ENCODE measurements around the gene TAF15.

TAF15 gene

GRCh38 chr17:35808962-35809854 is at the start of gene TAF15:
TSS of gene TAF15 (plus strand) at chr17:35809484. CDS start at chr17:35809570, 86 bp downstream.
- peak; percentile 71 for TF ChIP-seq CTCF (conservative IDR thresholded peaks at IDR 0.05; ENCODE audit: control insufficient read depth, insufficient read depth, low read depth, low read length)
- H3K4me3 ChIP-seq (ENCODE audit: control insufficient read depth, low read depth, low read length): peak within 1 kb of the TSS; percentile 94
- DNase-seq (ENCODE audit: low read depth): peak; percentile 97

DNA sequence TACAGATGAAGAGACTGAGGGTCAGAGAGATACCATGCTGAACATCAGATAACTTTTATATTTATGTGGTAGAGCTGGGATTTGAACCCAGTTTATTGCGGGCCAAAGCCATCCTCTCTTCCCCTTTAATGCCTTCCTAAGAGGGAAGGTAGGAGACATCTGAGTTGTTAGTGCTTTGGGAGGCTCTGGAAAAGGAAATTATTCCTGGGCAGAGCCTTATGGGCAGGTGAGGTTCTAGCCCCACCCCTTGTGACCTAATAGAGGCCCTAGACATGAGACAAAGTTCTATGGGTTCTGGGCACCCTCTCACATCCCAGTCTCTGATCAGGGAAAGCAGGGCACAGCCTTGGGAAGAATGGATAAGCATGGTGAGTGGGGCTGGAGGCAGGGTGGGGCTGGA is 48.7 kb upstream of the TAF15 start, which contains the start of gene C17orf50:
C17orf50 (plus strand) TSS at position 301 of the 400 bp plus-strand sequence; CDS start at position 356, 55 bp downstream.
- no peak for TF ChIP-seq CTCF (conservative IDR thresholded peaks at IDR 0.05; ENCODE audit: control insufficient read depth, insufficient read depth, low read depth, low read length)
- no peak for DNase-seq (ENCODE audit: low read depth)

GRCh38 chr17:35761601-35762000 is 47.7 kb upstream of the TAF15 start:
- no peak for TF ChIP-seq CTCF (conservative IDR thresholded peaks at IDR 0.05; ENCODE audit: control insufficient read depth, insufficient read depth, low read depth, low read length)
- no peak overlapping the region for H3K4me3 ChIP-seq (ENCODE audit: control insufficient read depth, low read depth, low read length)
- DNase-seq (ENCODE audit: low read depth): no peak

More for the DNA sequence above, 48.7 kb upstream of the TAF15 start, which contains the start of gene C17orf50:
- no peak within 1 kb of the TSS for H3K4me3 ChIP-seq (ENCODE audit: control insufficient read depth, low read depth, low read length)

- no peak for DNase-seq (ENCODE audit: low read depth)
- no peak for TF ChIP-seq CTCF (conservative IDR thresholded peaks at IDR 0.05; ENCODE audit: control insufficient read depth, insufficient read depth, low read depth, low read length)
- H3K4me3 ChIP-seq (ENCODE audit: control insufficient read depth, low read depth, low read length): no peak overlapping the region
Measured at GRCh38 chr17:35763767-35764122, 45.5 kb upstream of the TAF15 start.

DNA sequence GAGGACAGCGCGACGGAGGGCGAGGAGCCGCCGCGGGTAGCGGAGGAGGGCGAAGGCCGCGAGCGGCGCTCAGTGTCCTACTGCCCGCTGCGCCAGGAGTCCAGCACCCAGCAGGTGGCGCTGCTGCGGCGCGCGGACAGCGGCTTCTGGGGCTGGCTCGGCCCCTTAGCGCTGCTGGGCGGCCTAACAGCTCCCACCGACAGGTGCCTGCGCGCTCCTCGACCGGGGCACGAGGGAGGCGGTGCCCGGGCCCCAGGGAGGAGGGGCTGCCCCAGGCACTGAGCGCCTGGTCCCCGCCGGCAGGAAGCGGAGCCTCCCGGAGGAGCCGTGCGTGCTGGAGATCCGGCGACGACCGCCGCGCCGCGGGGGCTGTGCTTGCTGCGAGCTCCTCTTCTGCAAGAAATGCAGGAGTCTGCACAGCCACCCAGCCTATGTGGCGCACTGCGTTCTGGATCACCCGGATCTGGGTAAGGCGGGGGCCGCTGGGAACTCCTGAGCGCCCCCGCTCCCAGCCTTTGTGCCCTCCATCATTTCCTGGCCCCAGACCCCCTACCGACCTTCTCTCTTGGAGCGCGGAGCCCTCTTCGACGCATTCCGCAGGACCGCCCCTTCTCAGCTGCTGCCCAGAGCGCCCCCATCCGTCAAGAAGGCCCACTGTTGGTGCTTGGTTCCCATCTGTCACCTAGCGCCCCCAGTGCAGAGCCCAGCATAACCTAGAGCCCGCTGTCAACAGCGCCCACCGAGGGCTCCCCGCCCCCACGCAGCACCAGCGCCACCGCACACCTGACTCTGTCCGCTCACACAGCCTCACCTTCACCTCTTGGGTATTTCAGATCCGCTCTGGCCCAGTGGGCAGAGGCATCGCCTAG is 44.9 kb upstream of the TAF15 start:
- peak; percentile 75 for DNase-seq (ENCODE audit: low read depth)
- H3K4me3 ChIP-seq (ENCODE audit: control insufficient read depth, low read depth, low read length): no peak overlapping the region
- TF ChIP-seq CTCF (conservative IDR thresholded peaks at IDR 0.05; ENCODE audit: control insufficient read depth, insufficient read depth, low read depth, low read length): peak; percentile 63

DNA sequence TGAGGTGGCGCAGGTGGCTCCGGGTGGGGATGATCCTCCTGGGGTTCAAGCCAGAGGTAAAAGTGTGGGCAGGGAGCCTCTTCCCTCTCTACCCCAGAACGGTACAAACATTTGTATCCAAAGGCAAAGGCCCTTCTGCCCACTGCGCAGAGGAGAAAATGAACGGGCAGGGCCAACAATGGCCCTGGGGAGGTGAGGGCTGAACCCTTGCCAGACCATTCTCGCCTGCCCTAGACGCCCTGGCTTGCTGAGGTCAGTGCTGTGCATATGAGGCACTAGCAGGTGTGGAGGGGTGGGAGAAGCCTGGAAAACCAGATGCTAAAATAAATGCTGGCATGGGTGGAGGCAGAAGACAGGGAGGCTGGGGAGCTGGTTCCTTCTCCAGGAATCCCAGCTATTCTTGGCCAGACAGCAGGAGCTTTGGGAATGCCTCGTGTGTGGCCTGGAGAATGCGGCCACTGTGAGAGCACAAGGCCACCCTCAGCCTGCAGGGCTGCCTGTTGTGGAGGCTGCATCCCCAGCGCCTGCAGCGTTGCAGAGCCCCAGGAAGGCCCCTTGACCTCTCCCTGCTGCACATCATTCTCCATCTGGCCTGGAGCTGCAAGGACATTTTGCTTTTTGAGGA is 44.1 kb upstream of the TAF15 start:
- TF ChIP-seq CTCF (conservative IDR thresholded peaks at IDR 0.05; ENCODE audit: control insufficient read depth, insufficient read depth, low read depth, low read length): no peak
- H3K4me3 ChIP-seq (ENCODE audit: control insufficient read depth, low read depth, low read length): no peak overlapping the region
- no peak for DNase-seq (ENCODE audit: low read depth)

Data from fibroblast of mammary gland (primary cell).